Purkinje cell (primary cell): ENCODE data around the gene TEX13D. TPM values are rescaled to one million over a fixed set of nuclear protein-coding genes. Genes with fewer than 3 reads are reported as not detected.

Experiments used
- polyA plus RNA-seq: library from polyadenylated mRNA; unstranded; fragments of >200 nt; fragmentation: Nextera tagmentation; gene quantifications from 2 replicates; pipeline ENCODE4 v1.2.1, GENCODE V29; 2014

TEX13D gene
- polyA plus RNA-seq = not detected in 2 replicates

DNA sequence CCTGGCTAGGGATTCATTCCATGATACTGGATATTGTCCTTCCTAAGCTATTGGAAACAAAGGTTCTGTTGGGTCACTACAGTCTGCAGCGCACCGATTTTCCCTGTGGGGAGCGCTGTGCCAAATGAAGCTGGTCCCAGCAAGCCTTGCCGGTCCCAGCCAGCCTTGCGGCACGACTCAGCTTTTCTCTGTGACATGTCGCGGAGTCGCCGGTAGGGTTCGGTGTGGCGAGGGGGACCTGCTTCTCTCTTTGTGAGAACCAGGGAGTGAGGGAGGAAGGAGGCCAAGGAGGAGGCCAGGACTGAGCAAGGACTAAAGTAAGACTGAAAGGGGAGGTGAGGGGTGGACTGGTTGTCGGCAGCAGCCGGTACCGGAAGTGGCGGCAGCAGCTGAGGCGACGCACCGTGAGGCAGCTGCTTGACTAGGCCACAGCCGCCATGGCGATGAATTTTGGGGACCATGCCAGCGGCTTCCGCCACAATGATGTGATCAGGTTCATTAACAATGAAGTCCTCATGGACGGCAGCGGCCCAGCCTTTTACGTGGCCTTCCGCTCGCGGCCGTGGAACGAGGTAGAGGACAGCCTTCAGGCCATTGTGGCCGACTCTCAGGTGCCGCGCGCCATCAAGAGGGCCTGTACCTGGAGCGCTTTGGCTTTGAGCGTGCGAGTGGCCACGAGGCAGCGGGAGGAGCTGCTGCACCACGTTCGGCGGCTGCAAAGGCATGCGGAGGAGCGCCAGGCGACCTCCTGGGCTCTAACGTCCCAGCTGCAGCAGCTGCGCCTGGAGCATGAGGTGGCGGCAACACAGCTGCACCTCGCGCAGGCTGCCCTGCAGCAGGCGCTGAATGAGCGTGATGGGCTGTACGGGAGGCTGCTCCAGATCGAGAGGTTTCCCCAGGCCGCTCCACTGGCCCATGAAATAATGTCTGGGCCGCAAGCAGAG, at the start of gene TEX13D:
TEX13D (plus strand) TSS at position 180 of the 944 bp plus-strand sequence; CDS start at position 438, 258 bp downstream.

DNA sequence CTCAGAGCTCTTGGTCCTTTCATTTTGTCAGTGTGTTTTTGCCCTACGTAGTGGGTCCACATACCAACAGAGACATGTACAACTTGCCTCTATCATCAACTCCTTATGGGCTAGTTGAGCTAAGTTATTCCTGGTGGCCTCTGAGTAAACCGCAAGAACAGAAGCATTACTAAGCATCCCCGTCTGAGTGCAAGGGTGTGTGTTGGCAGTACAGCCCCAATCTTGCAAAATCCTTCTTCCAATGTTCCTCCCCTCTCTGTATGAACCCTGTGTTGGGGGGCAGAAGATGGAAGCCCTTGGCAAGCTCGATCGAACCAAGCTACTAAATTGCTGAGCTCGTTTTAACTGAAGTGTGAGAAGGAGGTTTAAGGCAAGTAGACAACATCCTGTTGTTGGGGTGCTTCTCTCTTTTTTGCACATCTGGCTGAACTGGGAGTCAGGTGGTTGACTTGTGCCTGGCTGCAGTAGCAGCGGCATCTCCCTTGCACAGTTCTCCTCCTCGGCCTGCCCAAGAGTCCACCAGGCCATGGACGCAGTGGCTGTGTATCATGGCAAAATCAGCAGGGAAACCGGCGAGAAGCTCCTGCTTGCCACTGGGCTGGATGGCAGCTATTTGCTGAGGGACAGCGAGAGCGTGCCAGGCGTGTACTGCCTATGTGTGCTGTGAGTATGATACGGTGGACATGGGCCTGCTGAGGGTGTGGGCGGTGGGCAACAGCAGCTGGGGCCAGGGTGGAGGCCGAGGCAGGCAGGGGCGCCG, 13.8 kb downstream of the TEX13D start, which contains the start of gene SH2D1A:
SH2D1A (plus strand) TSS at position 447 of the 760 bp plus-strand sequence; CDS start at position 527, 80 bp downstream.

Other genes starting within 250 kb of the TEX13D start
- gene SH2D1A, start 13.9 kb downstream of the TEX13D start, polyA plus RNA-seq = not detected in 2 replicates